SK-N-MC (cell line): Measurements from ENCODE around the gene EPB41L4A.

Experiments
- EZH2 ChIP-seq: fragments of 200-600 bp; sonication (generic); IDR thresholded peaks from one replicate; pipeline ENCODE4 v1.6.1; 2017; ENCODE audit warnings: antibody characterized with exemption
- POLR2AphosphoS5 ChIP-seq: IDR thresholded peaks from 2 replicates; pipeline ENCODE4 v1.6.1; 2012; ENCODE audit warnings: mild to moderate bottlenecking, low read depth, low read length, borderline replicate concordance

- TF ChIP-seq EZH2 (no peak), POLR2AphosphoS5 (no peak)
Measured at GRCh38 chr5:112436144-112436543, 17.1 kb upstream of the EPB41L4A start.
